Measurements from ENCODE around the gene C2orf76.
A peak's percentile ranks its signal among the peaks of the same experiment; 100 is the strongest.
"Not testable (repeated sequence)": the region's sequence is repeated elsewhere in the genome, so short reads cannot be mapped to it uniquely, and the experiment has no call there.

The C2orf76 gene

GRCh38 chr2:119366649-119367471 lies at the start of gene C2orf76, which contains the start of gene DBI:
C2orf76 (minus strand) TSS chr2:119366834; CDS start chr2:119339959, 26,875 bp downstream.
DBI (plus strand) TSS chr2:119366977; CDS start chr2:119367052, 75 bp downstream.
- peak; percentile 89 to 94 for DNase-seq (ENCODE audit: low read depth in 2 of 2)

- no peak for DNase-seq (ENCODE audit: low read depth in 2 of 2)
Measured at GRCh38 chr2:119415630-119416029, 49.0 kb upstream of the C2orf76 start.

- no peak for DNase-seq (ENCODE audit: low read depth in 2 of 2)
Measured at GRCh38 chr2:119414894-119415293, 48.3 kb upstream of the C2orf76 start.

- DNase-seq (ENCODE audit: low read depth in 2 of 2), result no peak
Measured at GRCh38 chr2:119409506-119409905, 42.9 kb upstream of the C2orf76 start.

GRCh38 chr2:119408221-119408619 lies 41.6 kb upstream of the C2orf76 start:
- no peak for DNase-seq (ENCODE audit: low read depth in 2 of 2)

GRCh38 chr2:119407430-119408220 lies 41.0 kb upstream of the C2orf76 start:
- no peak for DNase-seq (ENCODE audit: low read depth in 2 of 2)

- no peak for DNase-seq (ENCODE audit: low read depth in 2 of 2)
Measured at GRCh38 chr2:119405151-119405550, 38.5 kb upstream of the C2orf76 start.

GRCh38 chr2:119403618-119404017 lies 37.0 kb upstream of the C2orf76 start:
- DNase-seq (ENCODE audit: low read depth in 2 of 2), result not testable (repeated sequence)

GRCh38 chr2:119402645-119403560 lies 36.3 kb upstream of the C2orf76 start:
- no peak for DNase-seq (ENCODE audit: low read depth in 2 of 2)

GRCh38 chr2:119402106-119402505 lies 35.5 kb upstream of the C2orf76 start:
- no peak for DNase-seq (ENCODE audit: low read depth in 2 of 2)

- no peak for DNase-seq (ENCODE audit: low read depth in 2 of 2)
Measured at GRCh38 chr2:119397196-119397595, 30.6 kb upstream of the C2orf76 start.

GRCh38 chr2:119393971-119394748 lies 27.5 kb upstream of the C2orf76 start:
- no peak for DNase-seq (ENCODE audit: low read depth in 2 of 2)

GRCh38 chr2:119389615-119390306 lies 23.1 kb upstream of the C2orf76 start:
- no peak for DNase-seq (ENCODE audit: low read depth in 2 of 2)

GRCh38 chr2:119387381-119388129 lies 20.9 kb upstream of the C2orf76 start:
- DNase-seq (ENCODE audit: low read depth in 2 of 2), result no peak

GRCh38 chr2:119385466-119385865 lies 18.8 kb upstream of the C2orf76 start:
- no peak for DNase-seq (ENCODE audit: low read depth in 2 of 2)

- DNase-seq (ENCODE audit: low read depth in 2 of 2), result no peak
Measured at GRCh38 chr2:119384971-119385370, 18.3 kb upstream of the C2orf76 start.

GRCh38 chr2:119383410-119384140 lies 16.9 kb upstream of the C2orf76 start:
- no peak for DNase-seq (ENCODE audit: low read depth in 2 of 2)

GRCh38 chr2:119378566-119378965 lies 11.9 kb upstream of the C2orf76 start:
- DNase-seq (ENCODE audit: low read depth in 2 of 2), result no peak

- no peak for DNase-seq (ENCODE audit: low read depth in 2 of 2)
Measured at GRCh38 chr2:119377993-119378345, 11.3 kb upstream of the C2orf76 start.

All from stimulated activated CD8-positive, alpha-beta memory T cell treated with anti-CD3 and anti-CD28 coated beads, Interleukin-15, amount 100 ng/mL, for 48 hours (primary cell).